Activated CD4-positive, CD25-positive, alpha-beta regulatory T cell (primary cell): ENCODE measurements around the gene NUFIP1.
"Not testable (repeated sequence)": the region's sequence is repeated elsewhere in the genome, so short reads cannot be mapped to it uniquely, and the experiment has no call there.

Experiments
- DNase-seq, 4 experiments: peaks; one replicate each; lab custom pipeline; 2025; lab: John Stamatoyannopoulos, UW

Gene NUFIP1

GRCh38 chr13:44919104-44919804 lies 70.0 kb downstream of the NUFIP1 start:
- DNase-seq = no peak

GRCh38 chr13:44918326-44919103 lies 70.8 kb downstream of the NUFIP1 start:
- DNase-seq = peak; percentile 51 to 67 (median 62)

GRCh38 chr13:44917589-44918325 lies 71.5 kb downstream of the NUFIP1 start:
- DNase-seq = peak; percentile 92 to 93 (median 92)

GRCh38 chr13:44912278-44913016 lies 76.8 kb downstream of the NUFIP1 start:
- no peak for DNase-seq

- DNase-seq = no peak
Measured at GRCh38 chr13:44908712-44909111, 80.6 kb downstream of the NUFIP1 start.

- no peak for DNase-seq
Measured at GRCh38 chr13:44908266-44908665, 81.0 kb downstream of the NUFIP1 start.

- DNase-seq = no peak
Measured at GRCh38 chr13:44906713-44907112, 82.6 kb downstream of the NUFIP1 start.

- no peak for DNase-seq
Measured at GRCh38 chr13:44906230-44906629, 83.0 kb downstream of the NUFIP1 start.

GRCh38 chr13:44905556-44905955 lies 83.7 kb downstream of the NUFIP1 start:
- DNase-seq = no peak

GRCh38 chr13:44904967-44905366 lies 84.3 kb downstream of the NUFIP1 start:
- DNase-seq = no peak

GRCh38 chr13:44903574-44903985 lies 85.7 kb downstream of the NUFIP1 start:
- DNase-seq = no peak

GRCh38 chr13:44902738-44903137 lies 86.5 kb downstream of the NUFIP1 start:
- DNase-seq = no peak

- DNase-seq = no peak
Measured at GRCh38 chr13:44899967-44900366, 89.3 kb downstream of the NUFIP1 start.

GRCh38 chr13:44898308-44898707 lies 91.0 kb downstream of the NUFIP1 start:
- DNase-seq = not testable (repeated sequence)

- no peak for DNase-seq
Measured at GRCh38 chr13:44895953-44896335, 93.3 kb downstream of the NUFIP1 start.

- DNase-seq = no peak
Measured at GRCh38 chr13:44895264-44895952, 93.9 kb downstream of the NUFIP1 start.

GRCh38 chr13:44894001-44894770 lies 95.1 kb downstream of the NUFIP1 start:
- no peak for DNase-seq
